OCI-LY1 (cell line): ENCODE data around the gene CD33.

Experiments
- H2AFZ ChIP-seq: fragments of 200-600 bp; sonication (generic), shearing (Covaris generic); 2 replicates; pipeline ENCODE4 v1.6.0; 2014; ENCODE audit warnings: antibody characterized with exemption, mild to moderate bottlenecking, low read length
- H3F3A ChIP-seq: fragments of 200-600 bp; sonication (generic), shearing (Covaris generic); 2 replicates; pipeline ENCODE4 v1.6.0; 2014; ENCODE audit warnings: mild to moderate bottlenecking, antibody characterized with exemption, low read length, moderate library complexity; ENCODE audit not compliant: insufficient read depth
- H3K27ac ChIP-seq: fragments of 200-600 bp; sonication (generic); 2 replicates; pipeline ENCODE4 v1.5.1; 2014; ENCODE audit warnings: low read length, mixed run types, mild to moderate bottlenecking, low read depth; ENCODE audit not compliant: poor library complexity, severe bottlenecking
- H3K27me3 ChIP-seq: fragments of 200-600 bp; sonication (generic); 2 replicates; pipeline ENCODE4 v1.6.0; 2014; ENCODE audit warnings: antibody characterized with exemption, mild to moderate bottlenecking, low read length, moderate library complexity; ENCODE audit not compliant: insufficient read depth
- H3K36me3 ChIP-seq: fragments of 200-600 bp; sonication (generic); 2 replicates; pipeline ENCODE4 v1.6.1; 2014; ENCODE audit warnings: mild to moderate bottlenecking, antibody characterized with exemption, low read length, moderate library complexity, mixed read lengths; ENCODE audit not compliant: insufficient read depth
- H3K4me1 ChIP-seq: fragments of 200-600 bp; sonication (generic); 2 replicates; pipeline ENCODE4 v1.5.1; 2014; ENCODE audit warnings: mild to moderate bottlenecking, low read length, moderate library complexity; ENCODE audit not compliant: insufficient read depth, severe bottlenecking
- H3K4me2 ChIP-seq: fragments of 200-600 bp; sonication (generic), shearing (Covaris generic); 2 replicates; pipeline ENCODE4 v1.6.1; 2014; ENCODE audit warnings: low read length
- H3K4me3 ChIP-seq: fragments of 200-600 bp; sonication (generic); 2 replicates; pipeline ENCODE4 v1.5.1; 2014; ENCODE audit warnings: low read length, low read depth, mild to moderate bottlenecking, mixed read lengths; ENCODE audit not compliant: poor library complexity, severe bottlenecking
- H3K79me2 ChIP-seq: fragments of 200-600 bp; shearing (Covaris generic); 2 replicates; pipeline ENCODE4 v1.6.1; 2016; ENCODE audit warnings: mixed run types, low read length, mixed read lengths; ENCODE audit not compliant: insufficient read depth
- H3K9ac ChIP-seq: fragments of 200-600 bp; sonication (generic), shearing (Covaris generic); 2 replicates; pipeline ENCODE4 v1.6.1; 2014; ENCODE audit warnings: mild to moderate bottlenecking, low read length, mixed read lengths
- H3K9me2 ChIP-seq: fragments of 200-600 bp; sonication (generic), shearing (Covaris generic); 2 replicates; pipeline ENCODE4 v1.6.1; 2014; ENCODE audit warnings: low read depth, mild to moderate bottlenecking, low read length, mixed read lengths
- H3K9me3 ChIP-seq: fragments of 200-600 bp; shearing (Covaris generic); 2 replicates; pipeline ENCODE4 v1.6.1; 2014; ENCODE audit warnings: low read length, mixed read lengths
- H4K20me1 ChIP-seq: fragments of 200-600 bp; sonication (generic), shearing (Covaris generic); 2 replicates; pipeline ENCODE4 v1.6.0; 2016; ENCODE audit warnings: mild to moderate bottlenecking, low read length; ENCODE audit not compliant: insufficient read depth
- CTCF ChIP-seq: fragments of 200-600 bp; sonication (generic), shearing (Covaris generic); IDR thresholded peaks from 2 replicates; pipeline ENCODE4 v1.5.1; 2017; ENCODE audit warnings: mild to moderate bottlenecking, antibody characterized with exemption, low read length, moderate library complexity, mixed read lengths
- EZH2 ChIP-seq: fragments of 200-600 bp; sonication (generic), shearing (Covaris generic); IDR thresholded peaks from 2 replicates; pipeline ENCODE4 v1.8.0; 2017; ENCODE audit warnings: borderline replicate concordance, mixed run types, mild to moderate bottlenecking, antibody characterized with exemption, low read length, moderate library complexity, mixed read lengths

The CD33 gene

DNA sequence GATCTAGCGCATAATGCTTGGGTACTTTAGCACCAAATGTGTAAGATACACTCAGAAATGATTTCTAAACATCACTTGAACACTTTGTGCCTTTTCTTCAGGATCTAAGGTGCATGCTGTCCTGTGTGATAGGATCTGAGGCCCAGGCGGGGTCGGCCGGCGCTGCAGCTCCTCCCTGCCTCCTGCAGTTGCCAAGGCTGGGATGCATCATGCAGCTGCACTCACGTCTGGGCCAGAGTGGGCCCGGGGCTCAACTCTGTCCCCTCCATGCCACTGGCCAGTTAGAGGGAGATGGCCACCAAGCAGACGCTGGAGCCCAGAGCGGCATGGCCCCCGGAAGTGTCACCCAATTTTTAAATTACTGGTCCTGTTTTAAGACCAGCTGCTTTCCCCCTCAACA lies 29.3 kb upstream of the CD33 start:
- Histone ChIP-seq H3F3A (no peaks in the 10 kb centered on the region), H3K27me3 (no peaks in the 10 kb centered on the region), H3K4me3 (no peak overlapping the region), H3K9me2 (no peaks in the 10 kb centered on the region), H3K4me2 (no peak overlapping the region), H4K20me1 (no peaks in the 10 kb centered on the region), H3K79me2 (no peaks in the 10 kb centered on the region), H3K27ac (no peak overlapping the region), H3K9me3 (no peaks in the 10 kb centered on the region), H3K4me1 (peaks cover 16% of the 10 kb centered on the region), H3K9ac (no peak overlapping the region), H2AFZ (no peak overlapping the region), H3K36me3 (no peaks in the 10 kb centered on the region)
- TF ChIP-seq CTCF (no peak), EZH2 (no peak)

DNA sequence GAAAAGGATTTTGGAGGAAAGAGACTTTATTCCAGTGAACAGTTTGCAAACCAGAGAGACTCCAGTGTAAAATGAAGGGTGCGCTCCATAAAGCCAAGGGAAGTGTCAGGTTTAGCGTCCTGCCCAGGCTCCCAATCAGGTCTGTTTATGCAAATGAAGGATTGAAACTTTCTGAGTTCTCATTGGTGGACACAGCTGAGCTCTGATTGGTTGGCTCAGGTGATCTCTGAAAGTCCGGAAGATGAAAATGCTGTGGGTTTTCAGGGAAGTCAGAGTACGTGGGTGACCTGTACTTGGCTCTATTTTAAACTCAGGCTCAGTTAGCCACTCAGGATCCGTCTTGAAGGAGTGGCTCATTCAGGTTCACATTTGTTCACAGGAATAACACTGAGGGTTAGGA lies 28.7 kb upstream of the CD33 start:
- H3K9me3 ChIP-seq, result no peaks in the 10 kb centered on the region
- no peaks in the 10 kb centered on the region for H3F3A ChIP-seq
- no peak overlapping the region for H3K27ac ChIP-seq
- H3K27me3 ChIP-seq, result no peaks in the 10 kb centered on the region
- TF ChIP-seq EZH2 (no peak), CTCF (no peak)
- H2AFZ ChIP-seq, result no peak overlapping the region
- no peak overlapping the region for H3K4me2 ChIP-seq
- H3K4me1 ChIP-seq, result peaks cover 16% of the 10 kb centered on the region
- no peaks in the 10 kb centered on the region for H3K36me3 ChIP-seq
- no peaks in the 10 kb centered on the region for H3K9me2 ChIP-seq
- no peaks in the 10 kb centered on the region for H3K79me2 ChIP-seq
- H4K20me1 ChIP-seq, result no peaks in the 10 kb centered on the region
- H3K4me3 ChIP-seq, result no peak overlapping the region
- H3K9ac ChIP-seq, result no peak overlapping the region

DNA sequence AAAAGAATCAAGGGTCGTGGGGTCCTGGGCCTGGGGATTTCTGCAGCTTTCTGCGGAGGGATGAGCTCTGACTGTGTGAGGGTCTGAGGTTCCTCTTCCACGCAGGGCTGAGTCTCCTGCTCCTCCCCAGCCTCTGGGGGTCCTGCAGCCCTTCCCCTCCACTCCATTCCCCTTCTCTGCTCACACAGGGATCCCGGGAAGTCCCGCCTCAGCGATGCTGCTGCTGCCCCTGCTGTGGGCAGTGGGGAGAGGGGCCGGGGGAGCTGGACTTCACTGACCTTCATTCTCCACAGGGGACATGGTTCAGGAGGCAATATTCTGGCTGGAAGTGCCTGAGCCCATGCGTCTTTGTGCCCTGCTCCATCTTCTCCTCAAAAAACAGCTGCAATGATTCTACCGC lies 26.2 kb upstream of the CD33 start:
- H3F3A ChIP-seq, result no peaks in the 10 kb centered on the region
- no peaks in the 10 kb centered on the region for H3K9me2 ChIP-seq
- no peaks in the 10 kb centered on the region for H3K36me3 ChIP-seq
- no peak overlapping the region for H3K4me3 ChIP-seq
- no peaks in the 10 kb centered on the region for H3K27me3 ChIP-seq
- H3K9me3 ChIP-seq, result no peaks in the 10 kb centered on the region
- no peak for TF ChIP-seq EZH2
- TF ChIP-seq CTCF, result no peak
- H3K27ac ChIP-seq, result no peak overlapping the region
- H3K4me1 ChIP-seq, result peaks cover 16% of the 10 kb centered on the region
- no peak overlapping the region for H2AFZ ChIP-seq
- no peaks in the 10 kb centered on the region for H3K79me2 ChIP-seq
- H3K4me2 ChIP-seq, result no peak overlapping the region
- no peaks in the 10 kb centered on the region for H4K20me1 ChIP-seq
- no peak overlapping the region for H3K9ac ChIP-seq
